Ascending aorta (tissue), 2 donors: ENCODE results near the gene FBH1. TPM values are rescaled to one million over a fixed set of nuclear protein-coding genes. Genes with fewer than 3 reads are reported as not detected.
A peak's percentile ranks its signal among the peaks of the same experiment; 100 is the strongest.

Experiments
- DNase-seq, 2 donors: peaks; one replicate each; pipeline ENCODE4 v3.0.0-alpha.2; 2019; ENCODE audit warnings: low spot score in 2 of 2
- H3K27ac ChIP-seq, 2 donors: fragments of 200-600 bp; sonication (generic); one replicate each; pipeline ENCODE4 v1.5.1; 2016 to 2017; ENCODE audit warnings: mild to moderate bottlenecking in 1 of 2
- H3K27me3 ChIP-seq: fragments of 200-600 bp; sonication (generic); one replicate; pipeline ENCODE4 v1.5.1; 2017
- H3K36me3 ChIP-seq, 2 donors: fragments of 200-600 bp; sonication (generic); one replicate each; pipeline ENCODE4 v1.5.1; 2016
- H3K4me1 ChIP-seq, 2 donors: fragments of 200-600 bp; sonication (generic); one replicate each; pipeline ENCODE4 v1.5.1; 2016 to 2017; ENCODE audit warnings: mild to moderate bottlenecking in 1 of 2
- H3K4me3 ChIP-seq, 2 donors: fragments of 200-600 bp; sonication (generic); one replicate each; pipeline ENCODE4 v1.5.1; 2016 to 2017; ENCODE audit warnings: mild to moderate bottlenecking in 1 of 2
- H3K9me3 ChIP-seq, 2 donors: fragments of 200-600 bp; sonication (generic); one replicate each; pipeline ENCODE4 v1.5.1; 2016
- intact Hi-C: fragments of 100-400 bp; cut with DNase I; formaldehyde crosslinking; loops from one replicate; pipeline ENCODE4 v1.15.1; 2023
- total RNA-seq: library from RNA; depleted of rRNA; stranded (reverse); fragments of >200 nt; gene quantifications from one replicate; pipeline ENCODE4 v1.1.0, GENCODE V29; 2016
- TF ChIP-seq, protein P1 (sequence below), 3 experiments: fragments of 200-600 bp in 2 of 3; fragments of 450-650 bp in 1 of 3; sonication (generic) in 2 of 3; IDR thresholded peaks; one replicate each; pipeline ENCODE4 v1.5.1; 2016 to 2019; ENCODE audit warnings: antibody characterized with exemption in 3 of 3, mild to moderate bottlenecking in 1 of 3, moderate library complexity in 1 of 3

The FBH1 gene
- total RNA-seq, 1 donor from 2014 or later: 43.0 TPM

DNA sequence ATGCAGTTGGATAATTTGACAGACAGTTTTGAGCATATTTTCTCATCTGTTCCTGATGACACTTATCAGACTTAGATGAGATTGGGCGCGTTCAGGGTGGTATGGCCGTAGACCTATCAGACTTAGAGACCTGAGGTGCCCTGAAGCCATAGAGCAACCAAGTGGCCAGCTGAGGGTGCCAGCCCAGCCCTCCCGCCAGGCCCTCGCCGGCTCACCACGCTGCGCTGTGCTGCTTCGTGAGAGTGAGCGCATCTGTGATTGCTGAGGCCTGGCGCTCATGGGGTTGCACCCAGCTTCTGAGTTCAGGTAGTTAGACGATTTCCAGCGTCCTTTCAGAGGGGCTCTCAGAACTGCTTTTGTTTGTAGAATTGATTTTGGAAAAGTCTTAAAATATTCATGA lies 10.2 kb downstream of the FBH1 start:
- Histone ChIP-seq H3K4me3 (no peak overlapping the region), H3K27ac (no peak overlapping the region), H3K4me1 (no peaks in the 10 kb centered on the region), H3K27me3 (no peaks in the 10 kb centered on the region), H3K36me3 (peaks cover 10 to 22% of the 10 kb centered on the region in 2 donors), H3K9me3 (no peaks in the 10 kb centered on the region)
- intact Hi-C loops: no loop called here
- TF ChIP-seq, protein P1, sequence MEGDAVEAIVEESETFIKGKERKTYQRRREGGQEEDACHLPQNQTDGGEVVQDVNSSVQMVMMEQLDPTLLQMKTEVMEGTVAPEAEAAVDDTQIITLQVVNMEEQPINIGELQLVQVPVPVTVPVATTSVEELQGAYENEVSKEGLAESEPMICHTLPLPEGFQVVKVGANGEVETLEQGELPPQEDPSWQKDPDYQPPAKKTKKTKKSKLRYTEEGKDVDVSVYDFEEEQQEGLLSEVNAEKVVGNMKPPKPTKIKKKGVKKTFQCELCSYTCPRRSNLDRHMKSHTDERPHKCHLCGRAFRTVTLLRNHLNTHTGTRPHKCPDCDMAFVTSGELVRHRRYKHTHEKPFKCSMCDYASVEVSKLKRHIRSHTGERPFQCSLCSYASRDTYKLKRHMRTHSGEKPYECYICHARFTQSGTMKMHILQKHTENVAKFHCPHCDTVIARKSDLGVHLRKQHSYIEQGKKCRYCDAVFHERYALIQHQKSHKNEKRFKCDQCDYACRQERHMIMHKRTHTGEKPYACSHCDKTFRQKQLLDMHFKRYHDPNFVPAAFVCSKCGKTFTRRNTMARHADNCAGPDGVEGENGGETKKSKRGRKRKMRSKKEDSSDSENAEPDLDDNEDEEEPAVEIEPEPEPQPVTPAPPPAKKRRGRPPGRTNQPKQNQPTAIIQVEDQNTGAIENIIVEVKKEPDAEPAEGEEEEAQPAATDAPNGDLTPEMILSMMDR (IDR thresholded peaks at IDR 0.05): no peak
- peak in 1 of 2 donors; percentile 7 for DNase-seq

DNA sequence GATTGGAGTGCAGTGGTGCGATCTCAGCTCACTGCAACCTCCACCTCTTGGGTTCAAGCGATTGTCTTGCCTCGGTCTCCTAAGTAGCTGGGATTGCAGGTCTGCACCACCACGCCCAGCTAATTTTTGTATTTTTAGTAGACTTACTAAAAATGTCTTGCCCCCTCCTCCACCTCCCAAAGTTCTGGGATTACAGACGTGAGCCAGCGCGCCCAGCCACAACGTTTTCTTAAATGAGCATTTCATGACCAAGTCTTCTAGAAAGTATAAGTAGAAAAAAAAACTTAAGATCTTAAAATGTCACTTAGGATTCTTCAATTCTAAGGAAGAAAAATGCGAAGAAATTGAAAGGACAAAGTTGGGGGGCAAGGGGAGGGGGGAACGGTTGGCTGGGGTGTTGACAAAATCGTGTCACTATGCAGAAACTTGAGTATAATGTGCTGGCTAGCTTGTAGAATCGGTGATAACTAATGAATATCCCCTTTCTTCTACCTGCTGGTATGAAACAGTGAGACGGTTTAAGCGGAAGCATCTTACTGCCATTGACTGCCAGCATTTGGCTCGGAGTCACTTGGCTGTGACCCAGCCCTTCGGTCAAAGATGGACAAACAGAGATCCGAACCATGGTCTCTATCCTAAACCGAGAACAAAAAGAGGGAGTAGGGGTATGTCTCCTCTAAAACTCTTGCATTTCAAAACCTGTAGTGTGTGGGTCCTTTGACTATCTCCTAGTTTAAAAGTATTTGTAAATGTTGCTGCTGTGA lies 12.7 kb downstream of the FBH1 start:
- Histone ChIP-seq H3K27me3 (no peaks in the 10 kb centered on the region), H3K4me1 (no peaks in the 10 kb centered on the region), H3K36me3 (peaks cover 14 to 28% of the 10 kb centered on the region in 2 donors), H3K4me3 (no peak overlapping the region), H3K9me3 (no peaks in the 10 kb centered on the region), H3K27ac (no peak overlapping the region)
- intact Hi-C loops: no loop called here
- DNase-seq: peak in 1 of 2 donors; percentile 42
- TF ChIP-seq, protein P1 (IDR thresholded peaks at IDR 0.05): no peak

DNA sequence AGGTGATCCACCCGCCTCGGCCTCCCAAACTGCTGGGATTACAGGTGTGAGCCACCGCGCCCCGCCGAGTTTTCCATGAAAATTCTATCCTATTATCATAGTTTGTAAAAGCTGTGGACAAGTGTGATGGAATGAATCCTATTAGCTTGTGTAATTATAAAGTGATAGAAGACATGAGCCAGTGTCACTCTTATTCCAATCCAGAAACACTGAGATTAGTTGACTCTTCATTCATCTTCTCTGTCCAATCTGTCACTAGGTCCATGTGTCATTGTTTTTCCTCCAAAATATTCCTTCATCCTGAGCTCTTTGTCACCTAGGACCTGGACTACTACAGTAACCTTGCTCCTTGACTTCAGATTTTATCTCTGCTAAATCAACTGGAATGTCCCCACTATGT lies 13.5 kb downstream of the FBH1 start:
- H3K4me1 ChIP-seq: no peaks in the 10 kb centered on the region
- H3K36me3 ChIP-seq: peaks cover 18 to 28% of the 10 kb centered on the region in 2 donors
- DNase-seq: no peak
- H3K4me3 ChIP-seq: no peak overlapping the region
- intact Hi-C loops: no loop called here
- TF ChIP-seq, protein P1 (IDR thresholded peaks at IDR 0.05): no peak
- no peaks in the 10 kb centered on the region for H3K9me3 ChIP-seq
- no peaks in the 10 kb centered on the region for H3K27me3 ChIP-seq
- no peak overlapping the region for H3K27ac ChIP-seq

DNA sequence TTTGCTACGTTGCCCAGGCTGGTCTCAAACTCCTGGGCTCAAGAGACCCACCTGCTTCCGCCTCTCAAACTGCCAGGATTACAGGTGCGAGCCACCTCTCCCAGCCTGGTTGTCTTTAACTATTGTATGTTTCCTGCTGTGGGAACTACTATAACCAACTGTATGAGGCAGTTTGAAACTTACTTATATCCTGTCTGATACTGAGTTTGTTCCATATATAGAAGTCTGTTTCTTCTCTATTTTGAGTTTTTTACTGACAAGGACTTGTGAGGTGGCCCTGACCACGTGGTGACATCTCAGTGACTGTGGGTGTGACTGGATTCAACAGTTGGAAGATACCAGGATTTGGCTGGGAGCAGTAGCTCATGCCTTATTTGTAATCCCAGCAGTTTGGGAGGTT lies 14.2 kb downstream of the FBH1 start:
- intact Hi-C loops: no loop called here
- DNase-seq: peak in 1 of 2 donors; percentile 7
- Histone ChIP-seq H3K4me1 (no peaks in the 10 kb centered on the region), H3K27me3 (no peaks in the 10 kb centered on the region), H3K27ac (no peak overlapping the region), H3K36me3 (peaks cover 23 to 33% of the 10 kb centered on the region in 2 donors), H3K9me3 (no peaks in the 10 kb centered on the region), H3K4me3 (no peak overlapping the region)
- TF ChIP-seq, protein P1 (IDR thresholded peaks at IDR 0.05): no peak

DNA sequence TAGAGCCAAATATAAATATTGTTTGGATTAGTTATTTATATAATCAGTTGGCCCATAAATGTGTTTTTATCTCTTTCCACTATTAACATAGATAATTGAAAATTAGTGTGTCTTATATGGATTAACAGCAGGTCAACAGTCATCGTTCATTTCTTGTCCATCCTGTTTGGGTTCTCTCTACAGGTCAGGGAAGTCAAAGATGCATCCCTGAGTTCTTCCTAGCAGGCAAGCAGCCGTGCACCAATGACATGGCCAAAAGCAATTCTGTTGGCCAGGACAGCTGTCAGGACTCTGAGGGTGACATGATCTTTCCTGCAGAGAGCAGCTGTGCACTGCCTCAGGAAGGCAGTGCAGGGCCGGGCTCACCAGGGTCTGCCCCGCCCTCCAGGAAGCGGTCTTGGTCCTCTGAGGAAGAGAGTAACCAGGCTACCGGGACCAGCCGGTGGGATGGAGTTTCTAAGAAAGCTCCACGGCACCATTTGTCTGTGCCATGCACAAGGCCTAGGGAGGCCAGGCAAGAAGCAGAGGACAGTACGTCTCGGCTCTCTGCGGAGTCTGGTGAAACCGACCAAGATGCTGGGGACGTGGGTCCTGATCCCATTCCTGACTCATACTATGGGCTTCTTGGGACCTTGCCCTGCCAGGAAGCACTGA lies 15.9 kb downstream of the FBH1 start:
- Histone ChIP-seq H3K4me1 (no peaks in the 10 kb centered on the region), H3K9me3 (no peaks in the 10 kb centered on the region), H3K27me3 (no peaks in the 10 kb centered on the region), H3K27ac (no peak overlapping the region), H3K36me3 (peaks cover 40 to 50% of the 10 kb centered on the region in 2 donors), H3K4me3 (no peak overlapping the region)
- intact Hi-C loops: no loop called here
- DNase-seq: no peak
- TF ChIP-seq, protein P1 (IDR thresholded peaks at IDR 0.05): no peak
